Transverse colon (tissue), 4 donors: Measurements from ENCODE around the gene CASKIN2. TPM values are rescaled to one million over a fixed set of nuclear protein-coding genes. Genes with fewer than 3 reads are reported as not detected.
A peak's percentile ranks its signal among the peaks of the same experiment; 100 is the strongest.

Experiments used
- DNase-seq: peaks from one replicate; pipeline ENCODE4 v3.0.0-alpha.2; 2019
- H3K27ac ChIP-seq, 4 donors: fragments of 200-600 bp; sonication (generic); 2 replicates each; pipeline ENCODE4 v1.5.1; 2016 to 2018; ENCODE audit warnings: inconsistent platforms in 4 of 4
- H3K27me3 ChIP-seq: fragments of 200-600 bp; sonication (generic); 2 replicates; pipeline ENCODE4 v1.5.1; 2017; ENCODE audit warnings: inconsistent platforms
- H3K36me3 ChIP-seq, 4 donors: fragments of 200-600 bp; sonication (generic); 2 replicates each; pipeline ENCODE4 v1.5.1; 2017 to 2019; ENCODE audit warnings: inconsistent platforms in 4 of 4
- H3K4me1 ChIP-seq, 4 donors: fragments of 200-600 bp; sonication (generic); 2 replicates each; pipeline ENCODE4 v1.5.1; 2017 to 2020; ENCODE audit warnings: inconsistent platforms in 4 of 4
- H3K4me3 ChIP-seq, 4 donors: fragments of 200-600 bp; sonication (generic); 1 replicate in 1 of 4; 2 replicates in 3 of 4; pipeline versions ENCODE4 v1.5.1 to v1.6.1; 2017 to 2019; ENCODE audit warnings: inconsistent platforms in 4 of 4
- H3K9me3 ChIP-seq, 2 donors: fragments of 200-600 bp; sonication (generic); 2 replicates each; pipeline ENCODE4 v1.5.1; 2017 to 2019; ENCODE audit warnings: inconsistent platforms in 2 of 2
- CTCF ChIP-seq, 5 experiments: fragments of 200-600 bp in 3 of 5; fragments of 450-650 bp in 2 of 5; sonication (generic) in 3 of 5; IDR thresholded peaks; 1 replicate in 2 of 5; 2 replicates in 3 of 5; pipeline ENCODE4 v1.5.1; 2016 to 2017; ENCODE audit warnings: antibody characterized with exemption in 5 of 5, inconsistent platforms in 3 of 5, mild to moderate bottlenecking in 2 of 5, moderate library complexity in 1 of 5
- EP300 ChIP-seq: sonication (generic); formaldehyde crosslinking; IDR thresholded peaks from one replicate; pipeline ENCODE4 v1.6.1; 2017; ENCODE audit warnings: antibody characterized with exemption, low read depth
- POLR2A ChIP-seq: fragments of 450-650 bp; IDR thresholded peaks from one replicate; pipeline ENCODE4 v1.6.1; 2016; ENCODE audit warnings: antibody characterized with exemption, mild to moderate bottlenecking, moderate library complexity
- POLR2AphosphoS5 ChIP-seq, 3 donors: sonication (generic); formaldehyde crosslinking; IDR thresholded peaks; one replicate each; pipeline ENCODE4 v1.6.1; 2016; ENCODE audit warnings: antibody characterized with exemption in 3 of 3
- WGBS, 2 donors: methylation state at CpG; one replicate each; pipeline ENCODE4 v1.1.5; 2018; ENCODE audit warnings: low coverage in 1 of 2; 5-methylcytosine and 5-hydroxymethylcytosine counted together
- in situ Hi-C, 4 donors: fragments of 200-750 bp; cut with MboI; loops; one replicate each; pipeline versions ENCODE4 v1.15.0 to v1.15.1; 2017; ENCODE audit warnings: low sequenced_read_pairs in 3 of 4, low pct_ligation_motif_present in 1 of 4, low pct_unique_long_range_greater_than_20kb in 1 of 4
- intact Hi-C: fragments of 100-400 bp; cut with DNase I; formaldehyde crosslinking; loops from one replicate; pipeline ENCODE4 v1.15.1; 2023; ENCODE audit warnings: low total_unique reads
- total RNA-seq, 4 donors: library from RNA; depleted of rRNA; stranded (reverse); fragments of >200 nt; gene quantifications; one replicate each; pipeline ENCODE4 v1.1.0, GENCODE V29; 2016

CASKIN2 gene
- total RNA-seq, 4 donors from 2014 or later, result 16.5 to 128 (median 24.8) TPM

- H3K36me3 ChIP-seq, result peaks cover 0 to 1% (median 0%) of the 10 kb centered on the region in 4 donors
- H3K4me1 ChIP-seq, result peaks cover 0 to 36% (median 34%) of the 10 kb centered on the region in 4 donors
- intact Hi-C loops, result no loop called here
- H3K9me3 ChIP-seq, result no peaks in the 10 kb centered on the region
- no peaks in the 10 kb centered on the region for H3K27me3 ChIP-seq
- in situ Hi-C loops, result no loop called here
- no peak for DNase-seq
- no peak for TF ChIP-seq POLR2AphosphoS5 (IDR thresholded peaks at IDR 0.05)
- no peak for TF ChIP-seq EP300
- no peak for TF ChIP-seq POLR2A
- no peak for TF ChIP-seq CTCF (IDR thresholded peaks at IDR 0.05)
- H3K27ac ChIP-seq, result peak overlapping the region; percentile 74 to 80 (median 77)
- H3K4me3 ChIP-seq, result no peak overlapping the region
- WGBS, 2 donors, result 60 to 69% methylated on average over 2 to 15 of the region's 18 CpGs
Observed at GRCh38 chr17:75557852-75558665, 42.7 kb upstream of the CASKIN2 start.

GRCh38 chr17:75557075-75557851 is 41.9 kb upstream of the CASKIN2 start:
- Histone ChIP-seq H3K27ac (peak overlapping the region; percentile 74 to 80 (median 77)), H3K36me3 (no peaks in the 10 kb centered on the region), H3K9me3 (no peaks in the 10 kb centered on the region), H3K4me1 (peaks cover 0 to 41% (median 38%) of the 10 kb centered on the region in 4 donors), H3K4me3 (no peak overlapping the region), H3K27me3 (no peaks in the 10 kb centered on the region)
- in situ Hi-C loops, result no loop called here
- intact Hi-C loops, result no loop called here
- peak; percentile 81 for DNase-seq
- WGBS, 2 donors, result 41% methylated on average over 15 of the region's 15 CpGs; no CpG with 5 or more reads in 1 of the 2 donors
- TF ChIP-seq CTCF (IDR thresholded peaks at IDR 0.05), result no peak
- TF ChIP-seq POLR2A, result no peak
- TF ChIP-seq POLR2AphosphoS5 (IDR thresholded peaks at IDR 0.05), result no peak
- TF ChIP-seq EP300, result no peak

- H3K27ac ChIP-seq, result peak overlapping the region; percentile 74 to 80 (median 77)
- H3K36me3 ChIP-seq, result no peaks in the 10 kb centered on the region
- no peak overlapping the region for H3K4me3 ChIP-seq
- TF ChIP-seq EP300 (no peak), POLR2AphosphoS5 (IDR thresholded peaks at IDR 0.05) (peak in 1 of 3 donors; percentile 20)
- H3K27me3 ChIP-seq, result no peaks in the 10 kb centered on the region
- DNase-seq, result peak; percentile 63
- intact Hi-C loops (no loop called here), in situ Hi-C loops (no loop called here)
- 53 to 73% methylated on average over 3 to 21 of the region's 21 CpGs for WGBS, 2 donors
- peaks cover 0 to 45% (median 38%) of the 10 kb centered on the region in 4 donors for H3K4me1 ChIP-seq
- H3K9me3 ChIP-seq, result no peaks in the 10 kb centered on the region
Observed at GRCh38 chr17:75555679-75556153, 40.4 kb upstream of the CASKIN2 start.

GRCh38 chr17:75553295-75554110 is 38.2 kb upstream of the CASKIN2 start:
- Histone ChIP-seq H3K36me3 (no peaks in the 10 kb centered on the region), H3K27ac (peak overlapping the region in 2 of 4 donors; percentile 0 to 1), H3K27me3 (no peaks in the 10 kb centered on the region), H3K4me1 (peaks cover 0 to 61% (median 51%) of the 10 kb centered on the region in 4 donors), H3K4me3 (no peak overlapping the region), H3K9me3 (no peaks in the 10 kb centered on the region)
- no peak for DNase-seq
- intact Hi-C loops (no loop called here), in situ Hi-C loops (no loop called here)
- no peak for TF ChIP-seq POLR2AphosphoS5 (IDR thresholded peaks at IDR 0.05)
- TF ChIP-seq CTCF (IDR thresholded peaks at IDR 0.05), result no peak
- no peak for TF ChIP-seq POLR2A
- no peak for TF ChIP-seq EP300
- 80 to 90% methylated on average over 2 to 8 of the region's 8 CpGs for WGBS, 2 donors
